ENCODE results near the gene PLEKHG5. TPM values are rescaled to one million over a fixed set of nuclear protein-coding genes. Genes with fewer than 3 reads are reported as not detected.
"Not testable (repeated sequence)": the region's sequence is repeated elsewhere in the genome, so short reads cannot be mapped to it uniquely, and the experiment has no call there.

PLEKHG5 gene
- total RNA-seq, 1 donor from 2014 or later = 34.9 TPM

DNA sequence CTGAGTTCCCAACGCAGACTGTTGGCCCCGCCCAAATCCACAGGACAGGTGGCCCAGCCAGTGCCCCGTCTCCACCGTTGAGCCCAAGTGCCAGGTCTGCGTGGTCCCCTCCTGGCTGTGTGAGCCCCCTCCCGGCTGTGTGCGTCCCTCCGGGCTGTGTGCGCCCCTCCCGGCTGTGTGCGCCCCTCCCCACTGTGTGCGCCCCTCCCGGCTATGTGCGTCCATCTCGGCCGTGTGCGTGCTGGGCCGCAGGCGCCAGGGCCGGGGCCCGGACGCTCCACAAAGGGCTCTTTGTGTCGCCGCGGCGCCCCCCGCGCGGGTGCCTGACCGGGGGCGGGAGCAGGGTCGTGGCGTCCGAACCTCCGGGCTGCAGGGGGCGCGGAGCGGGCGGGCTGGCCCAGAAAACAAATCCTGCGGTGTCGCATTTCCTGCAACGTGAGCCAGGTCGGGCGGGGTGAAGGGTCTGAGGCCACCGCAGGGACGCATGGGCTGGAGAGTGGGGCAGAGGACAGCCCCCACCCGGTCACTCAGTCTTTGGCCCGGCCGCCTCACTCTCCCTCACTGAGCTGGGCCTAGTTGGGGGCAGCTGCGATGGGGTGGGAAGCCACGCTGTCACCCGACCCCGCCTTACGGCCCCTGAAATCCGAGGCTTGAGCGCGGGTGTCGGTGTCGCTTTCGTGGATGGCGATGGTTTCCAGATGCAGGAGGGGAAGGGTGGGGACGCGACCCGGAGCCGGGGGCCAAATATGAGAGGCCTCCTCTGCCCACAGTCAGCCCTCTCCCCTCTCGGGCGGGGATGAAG is 44.2 kb downstream of the PLEKHG5 start:
- Mint-ChIP-seq H3K4me3 (ENCODE audit: unreplicated experiment) (no peak overlapping the region), H3K4me1 (ENCODE audit: unreplicated experiment) (peaks cover 13% of the 10 kb centered on the region), H3K36me3 (ENCODE audit: unreplicated experiment) (no peaks in the 10 kb centered on the region), H3K27me3 (ENCODE audit: unreplicated experiment) (peaks cover 24% of the 10 kb centered on the region), H3K27ac (ENCODE audit: unreplicated experiment) (no peak overlapping the region), H3K9me3 (ENCODE audit: unreplicated experiment) (no peaks in the 10 kb centered on the region)
- no peak for DNase-seq (ENCODE audit: extremely low spot score, unreplicated experiment)
- no peak for TF ChIP-seq CTCF (IDR thresholded peaks at IDR 0.05)

GRCh38 chr1:6446665-6447015 is 44.8 kb downstream of the PLEKHG5 start:
- peaks cover 25% of the 10 kb centered on the region for H3K27me3 Mint-ChIP-seq (ENCODE audit: unreplicated experiment)
- no peaks in the 10 kb centered on the region for H3K9me3 Mint-ChIP-seq (ENCODE audit: unreplicated experiment)
- no peaks in the 10 kb centered on the region for H3K36me3 Mint-ChIP-seq (ENCODE audit: unreplicated experiment)
- peaks cover 13% of the 10 kb centered on the region for H3K4me1 Mint-ChIP-seq (ENCODE audit: unreplicated experiment)
- no peak for TF ChIP-seq CTCF (IDR thresholded peaks at IDR 0.05)
- H3K4me3 Mint-ChIP-seq (ENCODE audit: unreplicated experiment) = no peak overlapping the region
- H3K27ac Mint-ChIP-seq (ENCODE audit: unreplicated experiment) = no peak overlapping the region
- no peak for DNase-seq (ENCODE audit: extremely low spot score, unreplicated experiment)

DNA sequence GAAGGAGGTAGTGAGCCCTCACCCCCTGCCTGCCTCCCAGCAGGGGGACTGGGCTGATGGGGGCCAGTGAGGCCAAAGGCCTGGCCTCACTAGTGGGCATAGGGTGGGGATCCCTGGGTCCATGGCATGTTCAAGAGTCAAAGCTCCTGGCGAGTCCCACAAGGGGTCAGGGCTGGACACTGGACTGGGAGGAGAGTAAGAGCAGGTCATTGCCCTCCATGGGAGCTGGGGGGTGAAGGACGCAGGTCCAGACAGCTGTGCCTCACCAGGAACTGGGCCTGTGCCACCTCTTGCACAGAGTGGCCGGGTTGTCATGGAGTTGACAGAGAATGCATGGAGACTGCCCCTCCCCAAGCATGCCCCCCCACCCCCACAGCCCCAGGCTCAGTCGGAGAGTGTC is 45.5 kb downstream of the PLEKHG5 start:
- DNase-seq (ENCODE audit: extremely low spot score, unreplicated experiment); H3K27ac Mint-ChIP-seq (ENCODE audit: unreplicated experiment); H3K36me3 Mint-ChIP-seq (ENCODE audit: unreplicated experiment); H3K9me3 Mint-ChIP-seq (ENCODE audit: unreplicated experiment); H3K4me3 Mint-ChIP-seq (ENCODE audit: unreplicated experiment): not testable (repeated sequence)
- Mint-ChIP-seq H3K4me1 (ENCODE audit: unreplicated experiment) (peaks cover 13% of the 10 kb centered on the region), H3K27me3 (ENCODE audit: unreplicated experiment) (peaks cover 29% of the 10 kb centered on the region)

DNA sequence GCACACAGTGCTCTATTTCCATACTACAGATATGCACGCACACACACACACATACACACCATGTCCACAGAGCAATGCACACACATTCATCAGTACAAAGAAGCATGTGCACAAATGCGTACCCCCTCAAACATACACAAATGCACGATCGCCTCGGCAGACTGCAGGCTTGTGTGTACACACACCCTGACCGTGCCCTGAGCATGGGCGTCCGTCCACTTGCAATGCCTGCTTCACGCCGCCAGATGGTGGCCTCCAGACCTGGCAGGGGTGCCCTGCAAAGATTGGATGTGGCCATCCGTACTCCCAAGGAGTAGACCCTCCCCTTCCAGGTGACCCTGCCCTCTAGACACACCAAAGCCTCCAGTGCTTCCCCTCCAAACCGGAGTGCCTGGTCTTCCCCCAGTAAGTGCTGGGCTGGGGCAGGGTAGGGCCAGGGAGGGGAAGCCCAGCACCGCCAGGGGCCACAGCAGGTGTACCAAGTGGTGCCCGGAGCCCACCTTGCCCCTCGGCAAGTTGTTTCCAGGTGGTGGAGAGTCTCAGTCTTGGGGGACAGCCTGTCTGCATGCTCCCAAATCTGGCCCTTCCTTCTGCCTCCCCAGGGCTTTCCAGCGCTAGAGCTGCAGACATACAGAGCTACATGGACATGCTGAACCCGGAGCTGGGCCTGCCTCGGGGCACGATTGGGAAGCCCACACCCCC is 46.3 kb downstream of the PLEKHG5 start:
- H3K36me3 Mint-ChIP-seq (ENCODE audit: unreplicated experiment) = no peaks in the 10 kb centered on the region
- peak; percentile 53 for TF ChIP-seq CTCF (IDR thresholded peaks at IDR 0.05)
- no peak overlapping the region for H3K27ac Mint-ChIP-seq (ENCODE audit: unreplicated experiment)
- no peak overlapping the region for H3K4me3 Mint-ChIP-seq (ENCODE audit: unreplicated experiment)
- H3K27me3 Mint-ChIP-seq (ENCODE audit: unreplicated experiment) = peaks cover 24% of the 10 kb centered on the region
- H3K9me3 Mint-ChIP-seq (ENCODE audit: unreplicated experiment) = no peaks in the 10 kb centered on the region
- peaks cover 13% of the 10 kb centered on the region for H3K4me1 Mint-ChIP-seq (ENCODE audit: unreplicated experiment)
- no peak for DNase-seq (ENCODE audit: extremely low spot score, unreplicated experiment)

DNA sequence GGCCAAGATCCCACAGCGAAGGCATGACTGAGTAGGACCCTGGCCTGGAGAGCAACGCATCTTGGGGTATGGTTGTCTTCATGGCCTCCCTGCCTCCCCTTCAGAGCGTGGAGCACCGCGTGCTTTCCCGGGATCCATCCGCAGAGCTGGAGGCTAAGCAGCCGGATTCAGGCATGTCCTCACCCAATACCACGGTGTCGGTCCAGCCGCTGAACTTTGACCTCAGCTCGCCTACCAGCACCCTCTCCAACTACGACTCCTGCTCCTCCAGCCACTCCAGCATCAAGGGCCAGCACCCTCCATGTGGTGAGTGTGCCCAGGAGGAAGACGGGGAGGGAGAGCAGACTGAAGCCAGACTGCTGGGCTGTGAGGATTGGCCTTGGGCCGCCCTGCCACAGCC is 47.1 kb downstream of the PLEKHG5 start:
- no peak overlapping the region for H3K27ac Mint-ChIP-seq (ENCODE audit: unreplicated experiment)
- no peak for DNase-seq (ENCODE audit: extremely low spot score, unreplicated experiment)
- H3K9me3 Mint-ChIP-seq (ENCODE audit: unreplicated experiment) = no peaks in the 10 kb centered on the region
- no peaks in the 10 kb centered on the region for H3K36me3 Mint-ChIP-seq (ENCODE audit: unreplicated experiment)
- H3K27me3 Mint-ChIP-seq (ENCODE audit: unreplicated experiment) = peaks cover 20% of the 10 kb centered on the region
- H3K4me1 Mint-ChIP-seq (ENCODE audit: unreplicated experiment) = peaks cover 11% of the 10 kb centered on the region
- H3K4me3 Mint-ChIP-seq (ENCODE audit: unreplicated experiment) = no peak overlapping the region
- TF ChIP-seq CTCF (IDR thresholded peaks at IDR 0.05) = no peak
